Muscle layer of colon (tissue), 2 donors: ENCODE measurements around the gene VPS4B.

ENCODE experiments used
- H3K27ac ChIP-seq: one replicate; pipeline ENCODE4 v1.7.0; 2013; ENCODE audit warnings: low read depth, mild to moderate bottlenecking, low read length, moderate library complexity
- H3K27me3 ChIP-seq, 2 donors: one replicate each; pipeline ENCODE4 v1.7.0; 2013; ENCODE audit warnings: low read length in 2 of 2, mild to moderate bottlenecking in 2 of 2; ENCODE audit not compliant: insufficient read depth in 2 of 2, control insufficient read depth in 1 of 2
- H3K36me3 ChIP-seq: one replicate; pipeline ENCODE4 v1.7.0; 2013; ENCODE audit warnings: mild to moderate bottlenecking, low read length; ENCODE audit not compliant: insufficient read depth
- H3K4me1 ChIP-seq: one replicate; pipeline ENCODE4 v1.7.0; 2013; ENCODE audit warnings: mild to moderate bottlenecking, low read length; ENCODE audit not compliant: insufficient read depth
- H3K4me3 ChIP-seq, 2 donors: one replicate each; pipeline ENCODE4 v1.7.0; 2013; ENCODE audit warnings: low read length in 2 of 2, low read depth in 1 of 2, mild to moderate bottlenecking in 1 of 2, moderate library complexity in 1 of 2
- H3K9ac ChIP-seq: one replicate; pipeline ENCODE4 v1.7.0; 2013; ENCODE audit warnings: low read length
- H3K9me3 ChIP-seq: one replicate; pipeline ENCODE4 v1.7.0; 2013; ENCODE audit warnings: mild to moderate bottlenecking, low read length
- donor health status: abdominal sarcoma.
- donor health status: Adenocarcinoma of cecum.

Gene VPS4B

DNA sequence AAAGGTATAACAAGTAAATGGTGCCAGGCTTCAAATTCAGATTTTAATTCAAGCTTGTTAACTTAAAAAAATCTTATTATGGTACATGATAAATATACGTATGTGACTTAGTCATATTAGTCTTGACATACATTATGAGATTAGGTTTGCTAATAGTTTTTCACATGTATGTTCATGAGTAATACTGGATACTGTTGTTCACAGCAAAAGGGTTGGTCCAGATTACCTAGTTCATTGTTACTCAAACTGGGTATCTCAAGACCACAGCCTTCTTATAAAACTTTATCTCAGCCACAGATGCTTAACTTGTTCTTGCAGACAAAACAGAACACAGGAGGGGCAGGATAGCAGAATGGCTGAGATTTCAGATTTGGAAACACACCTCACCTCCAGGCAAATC, 26.8 kb downstream of the VPS4B start:
- Histone ChIP-seq H3K36me3 (peaks cover 41% of the 10 kb centered on the region), H3K27me3 (no peaks in the 10 kb centered on the region), H3K9me3 (no peaks in the 10 kb centered on the region), H3K9ac (no peak overlapping the region), H3K4me3 (no peak overlapping the region), H3K4me1 (no peaks in the 10 kb centered on the region), H3K27ac (no peak overlapping the region)

DNA sequence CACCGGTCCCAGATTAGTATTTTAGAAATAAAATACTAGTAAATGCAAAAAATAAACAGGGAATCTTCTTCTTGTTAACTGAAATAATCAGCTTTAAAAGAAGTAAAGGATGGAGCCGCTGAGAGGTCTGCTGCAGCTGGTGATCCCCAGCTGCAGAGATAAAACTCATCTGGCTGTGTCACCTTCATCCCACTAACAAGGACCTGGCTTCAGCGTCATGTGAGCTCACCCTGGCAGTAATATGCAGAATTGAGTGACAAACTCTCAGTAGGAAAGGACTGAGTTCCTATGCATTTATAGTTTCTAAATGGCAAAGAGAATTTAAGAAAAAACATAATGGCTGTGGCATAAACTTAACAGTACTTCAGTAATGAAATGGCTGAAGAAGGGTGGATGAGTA, 27.3 kb downstream of the VPS4B start:
- no peaks in the 10 kb centered on the region for H3K27me3 ChIP-seq
- H3K36me3 ChIP-seq = peaks cover 36% of the 10 kb centered on the region
- no peak overlapping the region for H3K4me3 ChIP-seq
- no peaks in the 10 kb centered on the region for H3K9me3 ChIP-seq
- H3K27ac ChIP-seq = no peak overlapping the region
- no peaks in the 10 kb centered on the region for H3K4me1 ChIP-seq
- no peak overlapping the region for H3K9ac ChIP-seq

DNA sequence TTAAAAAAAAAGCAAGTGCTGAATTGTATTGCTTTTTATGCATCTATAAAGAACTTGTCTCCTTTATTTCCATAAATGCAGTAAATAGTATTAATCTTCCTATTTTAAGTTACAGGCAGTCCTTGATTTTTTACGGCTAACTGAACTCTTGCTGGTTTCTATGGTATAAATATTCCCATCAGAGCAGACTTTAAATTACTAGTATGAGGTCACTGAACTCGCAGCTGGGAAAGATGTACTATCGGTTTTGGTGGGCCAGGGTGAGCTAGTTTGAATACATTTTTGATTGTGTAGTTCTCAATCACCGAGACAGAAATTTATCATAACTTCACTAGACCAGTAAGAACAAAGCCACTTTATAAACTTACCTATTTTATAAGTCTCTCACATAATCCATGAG, 34.4 kb downstream of the VPS4B start:
- H3K9ac ChIP-seq = no peak overlapping the region
- no peak overlapping the region for H3K4me3 ChIP-seq
- H3K4me1 ChIP-seq = no peaks in the 10 kb centered on the region
- H3K27ac ChIP-seq = no peak overlapping the region
- H3K9me3 ChIP-seq = no peaks in the 10 kb centered on the region
- no peaks in the 10 kb centered on the region for H3K36me3 ChIP-seq
- no peaks in the 10 kb centered on the region for H3K27me3 ChIP-seq

DNA sequence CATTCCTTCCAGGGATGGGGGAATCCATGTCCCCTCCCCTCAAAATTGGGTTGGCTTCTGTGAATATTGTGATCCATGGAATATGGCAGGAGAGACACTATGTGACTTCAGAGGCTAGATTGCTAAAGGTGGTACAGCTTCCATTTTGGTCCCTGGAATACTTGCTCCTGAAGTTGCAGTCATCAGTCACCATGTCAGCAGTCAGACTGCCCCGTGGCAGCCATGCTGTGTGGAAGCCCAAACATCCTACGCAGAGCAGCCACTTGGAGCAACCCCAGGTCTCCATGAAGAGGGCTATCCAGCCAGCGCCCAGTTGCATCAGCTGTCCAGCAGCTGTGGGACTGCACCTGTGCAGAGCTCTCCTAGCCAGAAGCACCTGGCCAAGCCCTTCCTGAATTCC, 39.4 kb downstream of the VPS4B start:
- no peak overlapping the region for H3K9ac ChIP-seq
- no peaks in the 10 kb centered on the region for H3K9me3 ChIP-seq
- H3K27me3 ChIP-seq = no peaks in the 10 kb centered on the region
- H3K36me3 ChIP-seq = no peaks in the 10 kb centered on the region
- no peaks in the 10 kb centered on the region for H3K4me1 ChIP-seq
- H3K27ac ChIP-seq = no peak overlapping the region
- H3K4me3 ChIP-seq = no peak overlapping the region

DNA sequence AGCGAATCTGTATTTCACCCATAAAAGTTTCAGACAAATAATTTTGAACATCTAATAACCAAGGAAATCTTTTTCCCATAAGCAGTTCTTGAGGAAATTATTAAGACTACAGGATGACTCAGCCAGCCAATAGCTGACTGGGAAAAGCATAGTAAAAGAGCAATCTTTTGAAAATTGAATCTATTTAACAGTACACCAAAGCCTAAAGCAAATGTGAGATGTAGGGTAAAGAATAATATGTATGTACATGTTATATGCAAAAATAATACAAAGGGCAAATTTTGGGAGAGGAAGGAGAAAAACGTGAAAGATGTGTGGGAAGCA, 42.7 kb downstream of the VPS4B start:
- H3K27ac ChIP-seq = no peak overlapping the region
- H3K9ac ChIP-seq = no peak overlapping the region
- H3K4me1 ChIP-seq = no peaks in the 10 kb centered on the region
- H3K27me3 ChIP-seq = no peaks in the 10 kb centered on the region
- no peaks in the 10 kb centered on the region for H3K36me3 ChIP-seq
- H3K4me3 ChIP-seq = no peak overlapping the region
- H3K9me3 ChIP-seq = no peaks in the 10 kb centered on the region

DNA sequence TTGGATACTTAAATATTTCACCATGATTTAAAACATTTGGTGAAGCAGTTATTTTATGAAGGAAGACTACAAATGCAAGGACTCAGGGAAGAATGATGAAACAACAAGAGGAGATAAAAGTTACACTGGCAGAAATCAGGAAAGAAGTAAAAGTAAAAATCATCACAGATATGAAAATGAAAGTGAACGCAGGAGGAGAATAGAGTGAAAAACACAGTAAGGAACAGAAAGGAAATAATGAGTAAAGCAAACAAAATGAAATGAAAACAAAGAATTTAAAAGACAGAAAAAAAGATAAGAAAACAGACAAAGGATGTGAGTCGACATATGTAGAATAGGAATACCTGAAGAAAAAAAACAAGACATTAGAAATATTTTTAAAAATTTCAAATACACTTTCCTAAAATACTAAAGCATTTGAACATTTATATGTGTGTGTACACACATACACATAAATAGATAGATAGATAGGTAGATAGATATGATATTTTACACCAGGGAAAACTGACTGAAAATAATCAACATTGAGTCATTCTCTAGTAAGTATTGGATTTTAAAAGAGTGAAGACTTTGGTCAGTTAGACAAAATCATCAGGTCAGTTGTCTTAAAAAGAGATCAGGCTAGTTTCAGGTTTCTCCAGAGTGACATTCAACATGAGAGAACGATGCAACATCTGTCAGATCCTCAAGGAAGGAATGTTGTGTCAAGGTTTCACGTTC, 43.2 kb downstream of the VPS4B start:
- Histone ChIP-seq H3K27ac (no peak overlapping the region), H3K9me3 (no peaks in the 10 kb centered on the region)

DNA sequence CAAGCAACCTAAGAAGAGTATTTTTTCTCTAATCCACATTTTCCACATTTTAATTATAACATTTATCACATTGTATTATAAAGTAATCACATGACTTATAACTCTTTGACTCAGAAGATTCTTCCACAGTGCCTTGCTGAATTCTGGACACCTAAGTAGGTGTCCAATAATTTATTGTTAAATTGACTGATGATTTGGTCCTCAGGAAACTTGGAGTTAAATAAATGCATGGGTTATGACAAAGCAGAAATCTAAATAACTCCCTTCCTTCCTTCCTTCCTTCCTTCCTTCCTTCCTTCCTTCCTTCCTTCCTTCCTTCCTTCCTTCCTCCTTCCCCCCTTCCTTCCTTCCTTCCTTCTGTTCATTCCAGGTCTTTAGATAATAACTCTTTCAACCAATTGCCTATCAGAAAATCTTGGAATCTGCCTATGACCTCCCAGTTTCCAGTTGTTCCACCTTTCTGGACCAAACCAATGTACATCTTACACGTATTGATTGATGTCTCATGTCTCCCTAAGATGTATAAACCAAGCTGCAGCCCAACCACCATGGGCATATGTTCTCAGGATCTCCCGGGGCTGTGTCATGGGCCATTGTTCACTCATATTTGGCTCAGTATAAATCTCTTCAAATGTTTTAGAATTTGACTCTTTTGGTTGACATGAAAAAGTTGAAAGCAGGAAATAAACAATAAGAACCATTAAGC, 44.8 kb downstream of the VPS4B start:
- H3K9ac ChIP-seq = no peak overlapping the region
- no peaks in the 10 kb centered on the region for H3K4me1 ChIP-seq
- H3K9me3 ChIP-seq = no peaks in the 10 kb centered on the region

More for the DNA sequence above, 43.2 kb downstream of the VPS4B start:
- no peaks in the 10 kb centered on the region for H3K36me3 ChIP-seq
- H3K27me3 ChIP-seq = no peaks in the 10 kb centered on the region
- H3K4me3 ChIP-seq = no peak overlapping the region
- no peaks in the 10 kb centered on the region for H3K4me1 ChIP-seq
- H3K9ac ChIP-seq = no peak overlapping the region

DNA sequence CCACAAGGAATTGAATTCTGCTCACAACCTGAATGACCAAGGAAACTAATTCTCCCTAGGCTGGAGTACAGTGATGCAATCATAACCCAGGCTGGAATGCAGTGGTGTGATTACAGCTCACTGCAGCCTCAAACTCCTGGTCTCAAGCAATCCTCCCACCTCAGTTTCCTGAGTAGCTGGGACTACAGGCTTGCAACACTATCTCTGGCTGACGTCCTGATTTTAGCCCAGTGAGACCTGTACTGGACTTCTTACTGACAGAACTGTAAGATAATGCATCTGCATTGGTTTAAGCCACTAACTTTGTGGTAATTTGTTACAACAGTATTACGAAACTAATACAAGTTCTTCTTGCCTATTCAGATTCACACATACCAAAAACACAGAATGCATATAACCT, 45.7 kb downstream of the VPS4B start:
- no peaks in the 10 kb centered on the region for H3K9me3 ChIP-seq
- no peaks in the 10 kb centered on the region for H3K27me3 ChIP-seq
- no peaks in the 10 kb centered on the region for H3K4me1 ChIP-seq
- H3K36me3 ChIP-seq = no peaks in the 10 kb centered on the region
- no peak overlapping the region for H3K4me3 ChIP-seq
- no peak overlapping the region for H3K9ac ChIP-seq
- no peak overlapping the region for H3K27ac ChIP-seq

More for the DNA sequence above, 44.8 kb downstream of the VPS4B start:
- Histone ChIP-seq H3K27ac (no peak overlapping the region), H3K4me3 (no peak overlapping the region), H3K27me3 (no peaks in the 10 kb centered on the region), H3K36me3 (no peaks in the 10 kb centered on the region)

DNA sequence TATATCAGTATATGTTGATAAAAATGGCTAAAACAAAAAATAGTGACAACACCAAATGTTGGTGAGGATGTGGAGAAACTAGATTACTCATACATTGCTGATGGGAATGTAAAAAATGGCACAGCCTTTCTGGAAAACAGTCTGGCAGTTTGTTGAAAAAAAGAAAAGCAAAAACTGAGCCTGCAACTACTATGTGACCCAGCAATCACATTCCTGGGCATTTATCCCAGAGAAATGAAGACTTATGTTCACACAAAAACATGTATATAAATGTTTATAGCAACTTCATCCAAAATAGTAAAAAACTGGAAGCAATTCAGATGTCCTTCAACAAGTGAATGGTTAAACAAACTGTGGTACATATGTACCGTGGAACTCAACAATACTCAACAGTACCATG, 47.7 kb downstream of the VPS4B start:
- Histone ChIP-seq H3K27ac (no peak overlapping the region), H3K4me1 (no peaks in the 10 kb centered on the region), H3K4me3 (no peak overlapping the region), H3K9me3 (no peaks in the 10 kb centered on the region), H3K27me3 (no peaks in the 10 kb centered on the region), H3K9ac (no peak overlapping the region), H3K36me3 (no peaks in the 10 kb centered on the region)

DNA sequence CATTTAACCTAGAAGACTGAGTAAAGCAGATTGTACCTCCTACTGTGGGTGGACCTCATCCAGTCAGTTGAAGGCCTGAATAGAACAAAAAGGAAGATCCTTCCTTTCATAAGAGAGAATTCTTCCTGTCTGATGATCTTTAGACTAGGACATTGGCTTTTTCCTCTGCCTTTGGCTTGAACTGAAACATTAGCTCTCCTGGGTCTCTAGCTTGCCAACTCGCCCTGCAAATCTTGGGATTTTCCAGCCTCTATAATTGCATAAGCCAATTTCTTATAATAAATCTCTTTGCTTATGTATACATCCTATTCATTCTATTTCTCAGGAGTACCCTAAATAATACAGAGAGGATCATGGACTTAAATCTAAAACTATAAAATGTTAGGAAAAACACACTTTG, 49.1 kb downstream of the VPS4B start:
- Histone ChIP-seq H3K4me1 (no peaks in the 10 kb centered on the region), H3K36me3 (no peaks in the 10 kb centered on the region), H3K4me3 (no peak overlapping the region), H3K9me3 (no peaks in the 10 kb centered on the region), H3K27ac (no peak overlapping the region), H3K27me3 (no peaks in the 10 kb centered on the region), H3K9ac (no peak overlapping the region)

DNA sequence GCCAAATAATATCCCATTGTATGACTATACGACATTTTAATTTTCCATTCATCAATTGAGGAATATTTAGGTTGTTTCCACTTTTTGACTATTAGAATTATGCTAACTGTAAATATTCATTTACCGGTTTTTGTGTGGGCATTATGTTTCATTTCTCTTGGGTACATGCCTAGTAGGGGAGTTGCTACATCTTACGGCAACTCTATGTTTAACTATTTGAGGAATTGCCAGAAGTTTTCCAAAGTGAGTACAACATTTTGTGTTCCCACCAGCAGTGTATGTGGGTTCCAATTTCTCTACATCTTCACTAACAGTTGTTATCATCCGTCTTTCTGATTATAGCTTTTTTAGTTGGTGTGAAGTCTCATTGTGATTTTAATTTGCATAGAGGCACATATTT, 53.7 kb downstream of the VPS4B start:
- Histone ChIP-seq H3K27me3 (no peaks in the 10 kb centered on the region), H3K9me3 (no peaks in the 10 kb centered on the region), H3K4me3 (no peak overlapping the region), H3K27ac (no peak overlapping the region), H3K4me1 (peaks cover 9% of the 10 kb centered on the region), H3K36me3 (no peaks in the 10 kb centered on the region), H3K9ac (no peak overlapping the region)
